ENCODE results near the gene EML2.
A peak's percentile ranks its signal among the peaks of the same experiment; 100 is the strongest.
"Not testable (repeated sequence)": the region's sequence is repeated elsewhere in the genome, so short reads cannot be mapped to it uniquely, and the experiment has no call there.

EML2 gene

GRCh38 chr19:45615056-45615455 lies 24.1 kb downstream of the EML2 start:
- not testable (repeated sequence) for DNase-seq

GRCh38 chr19:45613926-45614725 lies 25.1 kb downstream of the EML2 start:
- peak; percentile 56 to 70 for DNase-seq

GRCh38 chr19:45608948-45609347 lies 30.2 kb downstream of the EML2 start:
- DNase-seq: no peak

DNA sequence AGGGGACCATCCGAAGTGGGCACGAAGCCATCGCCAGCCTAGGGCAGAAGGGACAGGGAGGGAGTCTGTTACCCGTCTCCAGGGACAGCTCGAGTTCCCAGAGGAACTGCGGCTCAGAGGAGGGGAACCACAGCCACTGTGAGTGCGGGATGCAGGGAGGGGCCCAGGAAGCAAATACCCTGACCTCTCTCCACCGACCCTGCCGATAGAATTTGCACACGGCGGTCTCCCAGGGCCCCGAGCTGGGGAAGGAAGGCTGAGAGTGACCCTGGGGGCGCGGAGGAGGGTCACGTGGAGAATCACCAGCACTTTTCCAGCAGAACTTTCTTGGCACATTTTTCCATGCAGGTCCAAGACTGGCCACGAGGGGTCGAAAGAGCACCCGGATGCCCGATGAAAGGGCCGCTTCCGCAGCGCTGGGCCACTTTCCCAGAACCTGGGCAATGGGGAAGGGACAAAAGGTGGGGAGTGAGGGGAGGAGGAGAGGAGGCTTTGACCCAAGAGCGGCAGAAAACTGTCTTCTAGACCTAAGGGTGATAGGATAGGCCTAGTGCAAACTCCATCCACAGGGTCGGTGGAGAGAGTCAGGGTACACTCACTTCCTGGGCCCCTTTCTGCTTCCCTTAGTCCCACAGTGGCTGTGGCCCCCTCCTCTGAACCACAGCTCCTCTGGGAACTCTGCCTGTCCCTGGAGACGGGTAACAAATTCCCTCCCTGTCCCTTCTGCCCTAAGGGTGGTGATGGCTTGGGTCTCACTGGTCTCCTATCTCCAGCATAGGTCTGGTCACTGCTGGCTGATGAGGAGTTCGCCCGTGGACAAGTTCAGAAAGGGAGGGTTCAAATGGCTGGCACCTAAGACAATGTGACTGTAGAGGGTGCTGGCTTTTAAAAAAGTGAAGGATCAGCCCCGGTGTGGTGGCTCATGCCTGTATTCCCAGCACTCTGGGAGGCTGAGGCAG lies 31.8 kb downstream of the EML2 start:
- peak; percentile 66 to 73 for DNase-seq

GRCh38 chr19:45601524-45602374 lies 37.4 kb downstream of the EML2 start, which contains the start of gene GPR4:
GPR4 (minus strand) TSS chr19:45602212; CDS start chr19:45591866, 10,346 bp downstream.
- no peak for DNase-seq

DNA sequence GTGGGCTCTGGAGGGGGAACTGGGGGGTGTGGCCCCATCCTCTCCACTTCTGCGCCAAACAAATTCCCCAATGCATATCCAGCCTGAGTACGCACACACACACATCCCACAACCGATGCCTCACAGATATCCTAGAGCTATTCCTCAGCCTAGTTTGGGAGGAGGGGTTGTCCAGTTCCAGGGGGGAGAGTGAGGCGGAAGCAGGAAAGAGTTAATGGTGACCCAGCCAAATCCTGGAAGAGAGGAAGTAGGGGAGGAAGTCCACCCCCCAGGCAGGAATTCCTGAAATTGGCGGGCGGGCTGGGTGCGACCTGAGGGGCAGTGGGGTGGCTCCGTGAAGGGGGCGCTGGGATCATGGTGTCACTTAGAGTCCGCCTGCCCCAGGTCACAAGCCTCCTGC lies 38.1 kb downstream of the EML2 start:
- no peak for DNase-seq

- no peak for DNase-seq
These were observed 38.8 kb downstream of the EML2 start for GRCh38 chr19:45600340-45600885.

DNA sequence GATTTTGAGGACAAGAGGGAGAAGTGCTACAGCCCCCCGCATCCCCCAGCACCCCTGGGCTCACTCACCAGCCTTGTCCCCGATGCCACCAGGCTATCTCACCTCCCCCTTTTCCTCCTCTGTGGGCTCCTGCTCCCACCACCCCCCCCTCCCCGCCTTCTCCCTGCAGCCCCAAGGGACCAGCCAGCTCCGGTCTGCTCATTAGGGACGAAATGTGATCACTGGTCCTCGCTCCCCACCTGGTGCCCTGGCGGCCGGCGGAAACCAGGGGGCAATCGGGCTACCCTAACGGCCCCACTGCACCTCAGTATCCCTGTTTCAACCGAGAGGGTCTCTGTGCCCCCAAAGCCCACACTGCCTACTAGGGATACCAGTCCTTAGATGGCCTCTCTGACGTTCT lies 39.9 kb downstream of the EML2 start:
- no peak for DNase-seq

- DNase-seq: no peak
These were observed 40.8 kb downstream of the EML2 start for GRCh38 chr19:45598267-45599001.

- no peak for DNase-seq
These were observed 41.6 kb downstream of the EML2 start for GRCh38 chr19:45597425-45598111.

DNA sequence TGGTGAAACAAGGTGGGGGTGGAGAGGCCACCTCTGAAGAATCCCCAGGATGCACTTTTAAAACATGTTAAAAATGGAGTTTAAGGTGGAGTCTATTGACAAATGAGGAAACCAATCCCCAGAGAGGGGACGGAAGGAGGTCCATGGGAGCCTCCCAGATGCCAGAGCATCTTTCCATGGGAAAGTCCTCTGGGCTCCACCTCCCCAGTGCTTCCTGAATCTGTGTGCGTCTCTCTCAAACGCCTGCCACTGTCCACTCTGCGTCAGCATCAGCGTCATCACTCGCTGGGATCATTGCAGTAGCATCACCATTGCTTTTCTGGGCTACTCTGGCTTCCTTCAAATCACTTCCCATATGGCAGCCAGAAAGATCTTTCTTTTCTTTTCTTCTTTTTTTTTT lies 43.4 kb downstream of the EML2 start:
- DNase-seq: no peak

DNA sequence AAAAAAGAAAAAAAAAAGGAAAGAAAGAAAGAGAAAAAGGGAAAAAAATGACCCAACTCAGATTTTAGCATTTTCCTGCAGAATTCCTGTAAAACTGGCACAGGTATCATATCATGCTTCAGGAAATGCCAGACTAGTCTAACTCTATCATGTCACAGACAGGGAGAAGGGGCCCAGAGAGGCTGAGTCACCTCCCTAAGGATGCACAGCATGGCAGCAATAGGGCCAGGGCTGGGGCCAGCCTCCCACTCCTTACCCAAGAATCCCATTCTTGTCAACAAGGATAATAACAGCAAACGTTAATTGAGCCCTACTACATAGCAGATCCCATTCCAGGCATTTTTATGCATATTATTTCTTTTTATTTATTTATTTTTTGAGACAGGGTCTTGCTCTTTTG lies 45.7 kb downstream of the EML2 start:
- DNase-seq: no peak

GRCh38 chr19:45592366-45592765 lies 46.8 kb downstream of the EML2 start:
- no peak for DNase-seq

- no peak for DNase-seq
These were observed 47.6 kb downstream of the EML2 start for GRCh38 chr19:45591638-45592005.

DNA sequence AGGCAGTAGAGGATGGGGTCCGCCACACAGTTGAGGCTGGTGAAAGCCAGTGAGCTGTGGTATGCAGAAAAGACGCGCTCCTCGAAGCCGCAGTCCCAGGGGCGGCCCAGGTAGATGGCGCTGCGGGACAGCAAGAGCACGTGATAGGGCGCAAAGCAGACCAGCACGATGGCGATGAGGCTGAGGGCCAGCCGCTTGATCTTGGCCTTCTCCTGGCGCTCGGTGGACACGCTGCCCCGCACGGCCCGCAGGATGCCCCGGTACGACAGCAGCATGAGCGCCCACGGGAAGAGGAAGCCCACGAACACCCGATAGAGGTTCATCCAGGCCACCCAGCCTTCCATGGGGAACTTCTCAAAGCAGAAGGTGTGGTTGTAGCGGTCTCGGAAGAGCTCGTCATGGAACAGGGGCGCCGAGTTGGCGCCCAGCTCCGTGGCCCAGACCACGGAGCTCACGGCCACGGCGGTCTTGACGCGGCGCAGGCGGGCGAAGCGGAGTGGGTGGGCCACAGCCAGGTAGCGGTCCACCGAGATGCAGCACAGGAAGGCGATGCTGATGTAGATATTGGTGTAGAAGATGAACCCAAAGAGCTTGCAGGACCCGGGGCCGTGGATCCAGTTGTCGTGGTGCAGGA lies 48.1 kb downstream of the EML2 start:
- DNase-seq: peak; percentile 57 to 69

- no peak for DNase-seq
These were observed 48.7 kb downstream of the EML2 start for GRCh38 chr19:45590300-45591003.

- no peak for DNase-seq
These were observed 49.4 kb downstream of the EML2 start for GRCh38 chr19:45589768-45590167.

- no peak for DNase-seq
These were observed 51.3 kb downstream of the EML2 start for GRCh38 chr19:45587873-45588272.

- no peak for DNase-seq
These were observed 54.0 kb downstream of the EML2 start for GRCh38 chr19:45585158-45585577.
